Esophagus muscularis mucosa (tissue), 4 donors: ENCODE data around the gene SPTB. TPM values are rescaled to one million over a fixed set of nuclear protein-coding genes. Genes with fewer than 3 reads are reported as not detected.

Source experiments
- DNase-seq: peaks from one replicate; pipeline ENCODE4 v3.0.0-alpha.2; 2017; ENCODE audit errors: extremely low spot score
- H3K27ac ChIP-seq, 4 donors: fragments of 200-600 bp; sonication (generic); replicated peaks in 1 of 4; 1 replicate in 3 of 4; 2 replicates in 1 of 4; pipeline ENCODE4 v1.5.1; 2016 to 2019; ENCODE audit warnings: mild to moderate bottlenecking in 1 of 4
- H3K27me3 ChIP-seq, 4 donors: fragments of 200-600 bp; sonication (generic); one replicate each; pipeline versions ENCODE4 v1.5.1 to v1.6.0; 2016 to 2019
- H3K36me3 ChIP-seq, 4 donors: fragments of 200-600 bp; sonication (generic); one replicate each; pipeline ENCODE4 v1.5.1; 2016 to 2019
- H3K4me1 ChIP-seq, 4 donors: fragments of 200-600 bp; sonication (generic); one replicate each; pipeline ENCODE4 v1.5.1; 2016 to 2019
- H3K4me3 ChIP-seq, 4 donors: fragments of 200-600 bp; sonication (generic); 1 replicate in 2 of 4; 2 replicates in 2 of 4; pipeline ENCODE4 v1.5.1; 2016 to 2019; ENCODE audit warnings: mild to moderate bottlenecking in 4 of 4, moderate library complexity in 1 of 4
- H3K9me3 ChIP-seq, 4 donors: fragments of 200-600 bp; sonication (generic); 1 replicate in 3 of 4; 2 replicates in 1 of 4; pipeline ENCODE4 v1.5.1; 2016 to 2019
- CTCF ChIP-seq, 3 experiments: fragments of 200-600 bp in 2 of 3; fragments of 450-650 bp in 1 of 3; sonication (generic) in 2 of 3; IDR thresholded peaks; one replicate each; pipeline ENCODE4 v1.5.1; 2017 to 2019; ENCODE audit warnings: antibody characterized with exemption in 3 of 3, mild to moderate bottlenecking in 2 of 3, moderate library complexity in 1 of 3
- EP300 ChIP-seq: sonication (generic); formaldehyde crosslinking; IDR thresholded peaks from one replicate; pipeline ENCODE4 v1.6.1; 2017; ENCODE audit warnings: antibody characterized with exemption
- POLR2A ChIP-seq: fragments of 450-650 bp; IDR thresholded peaks from one replicate; pipeline ENCODE4 v1.6.1; 2017; ENCODE audit warnings: antibody characterized with exemption, moderate library complexity, mild to moderate bottlenecking, low read depth
- POLR2AphosphoS5 ChIP-seq, 2 donors: sonication (generic); formaldehyde crosslinking; IDR thresholded peaks; one replicate each; pipeline ENCODE4 v1.6.1; 2017; ENCODE audit warnings: antibody characterized with exemption in 2 of 2
- WGBS: methylation state at CpG from one replicate; pipeline ENCODE4 v1.1.5; 2018; 5-methylcytosine and 5-hydroxymethylcytosine counted together
- intact Hi-C: fragments of 100-400 bp; cut with DNase I; formaldehyde crosslinking; loops from one replicate; pipeline ENCODE4 v1.15.1; 2023
- total RNA-seq, 4 donors: library from RNA; depleted of rRNA; stranded (reverse); fragments of >200 nt; gene quantifications; one replicate each; pipeline versions ENCODE4 v1.1.0 to v1.2.1, GENCODE V29; 2016

The SPTB gene
- total RNA-seq, 4 donors from 2014 or later = 0.83 to 2.5 (median 1.8) TPM

- DNase-seq = no peak
- no peaks in the 10 kb centered on the region for H3K36me3 ChIP-seq
- no peak overlapping the region for H3K4me3 ChIP-seq
- TF ChIP-seq POLR2A = no peak
- TF ChIP-seq CTCF (IDR thresholded peaks at IDR 0.05) = no peak
- no peak for TF ChIP-seq POLR2AphosphoS5 (IDR thresholded peaks at IDR 0.05)
- no peak for TF ChIP-seq EP300
- no peaks in the 10 kb centered on the region for H3K9me3 ChIP-seq
- WGBS = 58% methylated on average over 6 of the region's 6 CpGs
- H3K27me3 ChIP-seq = peaks cover 0 to 58% (median 0%) of the 10 kb centered on the region in 4 donors
- H3K4me1 ChIP-seq = peaks cover 0 to 10% (median 0%) of the 10 kb centered on the region in 4 donors
- H3K27ac ChIP-seq = no peak overlapping the region
- intact Hi-C loops = no loop called here
Observed at GRCh38 chr14:64845878-64846277, 33.8 kb downstream of the SPTB start.

GRCh38 chr14:64844969-64845536, 34.7 kb downstream of the SPTB start:
- WGBS = 94% methylated on average over 3 of the region's 3 CpGs

DNA sequence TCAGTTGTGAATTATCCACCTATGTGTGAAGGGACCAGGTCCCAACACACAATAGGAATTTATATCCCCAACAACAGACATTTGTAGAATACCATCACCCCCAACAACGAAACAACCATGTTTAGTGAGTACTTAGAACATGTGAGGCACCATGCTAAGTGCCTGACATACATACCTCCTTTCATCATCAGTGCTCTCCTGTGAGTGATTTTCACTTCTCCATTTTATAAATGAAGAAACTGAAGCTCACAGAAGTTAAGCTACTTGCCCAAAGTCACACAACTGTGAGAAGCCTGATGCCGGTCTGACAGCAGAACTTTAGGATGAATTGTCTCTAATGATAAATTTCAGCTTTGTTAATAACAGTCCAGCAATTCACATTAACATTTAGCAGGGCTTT, 35.4 kb downstream of the SPTB start:
- Histone ChIP-seq H3K27ac (no peak overlapping the region), H3K36me3 (no peaks in the 10 kb centered on the region), H3K9me3 (no peaks in the 10 kb centered on the region), H3K4me3 (no peak overlapping the region), H3K4me1 (peaks cover 0 to 13% (median 0%) of the 10 kb centered on the region in 4 donors), H3K27me3 (peaks cover 0 to 49% (median 0%) of the 10 kb centered on the region in 4 donors)
- intact Hi-C loops = no loop called here
- 79% methylated on average over 2 of the region's 2 CpGs for WGBS
- no peak for DNase-seq
- no peak for TF ChIP-seq POLR2AphosphoS5 (IDR thresholded peaks at IDR 0.05)
- TF ChIP-seq CTCF (IDR thresholded peaks at IDR 0.05) = no peak
- TF ChIP-seq POLR2A = no peak

More at GRCh38 chr14:64844969-64845536, 34.7 kb downstream of the SPTB start:
- H3K9me3 ChIP-seq = no peaks in the 10 kb centered on the region
- H3K4me3 ChIP-seq = no peak overlapping the region
- peaks cover 0 to 13% (median 0%) of the 10 kb centered on the region in 4 donors for H3K4me1 ChIP-seq
- no peak for DNase-seq
- TF ChIP-seq POLR2AphosphoS5 (IDR thresholded peaks at IDR 0.05) = no peak
- no peak for TF ChIP-seq POLR2A
- TF ChIP-seq CTCF (IDR thresholded peaks at IDR 0.05) = no peak
- no peak for TF ChIP-seq EP300
- H3K27ac ChIP-seq = no peak overlapping the region
- intact Hi-C loops = no loop called here
- no peaks in the 10 kb centered on the region for H3K36me3 ChIP-seq
- H3K27me3 ChIP-seq = peaks cover 0 to 52% (median 0%) of the 10 kb centered on the region in 4 donors

DNA sequence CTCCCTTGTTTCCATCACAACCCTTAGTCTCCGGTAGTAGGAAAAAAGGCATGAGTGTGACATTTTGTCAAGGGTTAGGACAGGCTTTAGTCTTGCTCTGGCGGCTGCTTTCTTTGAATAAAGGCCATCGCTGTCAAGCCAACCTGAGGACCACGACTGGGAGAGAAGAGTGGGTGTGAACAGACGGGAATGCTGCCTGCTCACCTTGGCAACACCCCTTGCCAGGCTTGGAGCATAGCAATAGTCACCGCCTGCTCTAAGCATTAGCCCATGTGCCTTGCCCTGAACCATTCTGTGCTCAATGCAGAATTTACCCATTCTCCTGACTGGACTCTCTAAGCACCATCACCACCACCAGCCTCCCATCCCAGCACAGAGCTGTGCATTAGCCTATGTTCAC, 36.2 kb downstream of the SPTB start:
- Histone ChIP-seq H3K27me3 (peaks cover 0 to 53% (median 0%) of the 10 kb centered on the region in 4 donors), H3K27ac (no peak overlapping the region), H3K4me1 (peaks cover 0 to 13% (median 0%) of the 10 kb centered on the region in 4 donors), H3K36me3 (no peaks in the 10 kb centered on the region), H3K9me3 (no peaks in the 10 kb centered on the region), H3K4me3 (no peak overlapping the region)
- TF ChIP-seq EP300 (no peak), CTCF (IDR thresholded peaks at IDR 0.05) (no peak), POLR2A (no peak), POLR2AphosphoS5 (IDR thresholded peaks at IDR 0.05) (no peak)
- 87% methylated on average over 6 of the region's 6 CpGs for WGBS
- no peak for DNase-seq
- intact Hi-C loops = no loop called here
